ENCODE measurements around the gene PERCC1. TPM values are rescaled to one million over a fixed set of nuclear protein-coding genes. Genes with fewer than 3 reads are reported as not detected.
"Not testable (repeated sequence)": the region's sequence is repeated elsewhere in the genome, so short reads cannot be mapped to it uniquely, and the experiment has no call there.

The PERCC1 gene
- total RNA-seq, 1 donor from 2014 or later = not detected

GRCh38 chr16:1434644-1435592 lies 4.0 kb downstream of the PERCC1 start:
- DNase-seq (ENCODE audit: low read depth in 2 of 2) = no peak

GRCh38 chr16:1435921-1436697 lies 5.2 kb downstream of the PERCC1 start:
- no peak for DNase-seq (ENCODE audit: low read depth in 2 of 2)

- no peak for DNase-seq (ENCODE audit: low read depth in 2 of 2)
These were observed 6.0 kb downstream of the PERCC1 start for GRCh38 chr16:1436731-1437355.

GRCh38 chr16:1437606-1438005 lies 6.7 kb downstream of the PERCC1 start:
- DNase-seq (ENCODE audit: low read depth in 2 of 2) = no peak

- DNase-seq (ENCODE audit: low read depth in 2 of 2) = no peak
These were observed 7.6 kb downstream of the PERCC1 start for GRCh38 chr16:1438229-1439057.

- no peak for DNase-seq (ENCODE audit: low read depth in 2 of 2)
These were observed 8.3 kb downstream of the PERCC1 start for GRCh38 chr16:1439058-1439698.

GRCh38 chr16:1439699-1440074 lies 8.8 kb downstream of the PERCC1 start:
- not testable (repeated sequence) for DNase-seq (ENCODE audit: low read depth in 2 of 2)

GRCh38 chr16:1441391-1441829 lies 10.5 kb downstream of the PERCC1 start:
- no peak for DNase-seq (ENCODE audit: low read depth in 2 of 2)

- DNase-seq (ENCODE audit: low read depth in 2 of 2) = no peak
These were observed 11.8 kb downstream of the PERCC1 start for GRCh38 chr16:1442697-1443096.

- no peak for DNase-seq (ENCODE audit: low read depth in 2 of 2)
These were observed 12.6 kb downstream of the PERCC1 start for GRCh38 chr16:1443403-1443973.

- no peak for DNase-seq (ENCODE audit: low read depth in 2 of 2)
These were observed 13.3 kb downstream of the PERCC1 start, which contains the start of gene CCDC154 for GRCh38 chr16:1443980-1444729. CCDC154 (minus strand) TSS chr16:1444556; CDS start chr16:1444322, 234 bp downstream.

- DNase-seq (ENCODE audit: low read depth in 2 of 2) = no peak
These were observed 14.0 kb downstream of the PERCC1 start for GRCh38 chr16:1444730-1445517.

GRCh38 chr16:1445518-1446203 lies 14.8 kb downstream of the PERCC1 start:
- DNase-seq (ENCODE audit: low read depth in 2 of 2) = no peak

GRCh38 chr16:1446296-1447080 lies 15.6 kb downstream of the PERCC1 start:
- no peak for DNase-seq (ENCODE audit: low read depth in 2 of 2)

GRCh38 chr16:1447965-1448364 lies 17.1 kb downstream of the PERCC1 start:
- DNase-seq (ENCODE audit: low read depth in 2 of 2) = no peak

- no peak for DNase-seq (ENCODE audit: low read depth in 2 of 2)
These were observed 17.7 kb downstream of the PERCC1 start for GRCh38 chr16:1448536-1449116.
